ENCODE results near the gene CNTN5.
"Not testable (repeated sequence)": the region's sequence is repeated elsewhere in the genome, so short reads cannot be mapped to it uniquely, and the experiment has no call there.

CNTN5 gene

GRCh38 chr11:99020352-99021225 lies at the start of gene CNTN5:
Gene CNTN5, plus strand, starts transcription at chr11:99020949.
- peak in 1 of 2 donors; percentile 2 for DNase-seq

- no peak for DNase-seq
These were observed 41.5 kb upstream of the CNTN5 start for GRCh38 chr11:98979205-98979604.

- peak in 1 of 2 donors; percentile 32 for DNase-seq
These were observed 4.9 kb upstream of the CNTN5 start for GRCh38 chr11:99015634-99016454.

DNA sequence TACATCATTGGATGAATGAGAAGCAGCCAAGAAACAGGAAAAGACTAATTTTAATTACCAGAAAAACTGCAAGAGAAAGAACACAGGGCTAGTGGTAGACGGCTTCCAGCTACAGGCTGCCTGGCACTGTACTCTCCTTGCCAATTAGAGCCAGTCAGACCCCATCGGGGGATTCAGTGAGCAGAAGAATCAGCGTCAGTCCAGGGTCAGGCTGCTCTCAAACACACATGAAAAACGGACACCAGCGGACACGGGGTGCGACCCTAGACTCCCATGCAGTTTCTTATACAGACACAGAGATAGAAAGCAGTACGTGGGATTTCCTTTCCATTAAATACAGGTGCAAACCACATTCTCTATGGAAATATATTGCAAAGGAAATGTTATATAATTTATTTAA lies 1.1 kb upstream of the CNTN5 start:
- no peak for DNase-seq

- no peak for DNase-seq
These were observed 16.3 kb downstream of the CNTN5 start for GRCh38 chr11:99037057-99037456.

- DNase-seq: no peak
These were observed 42.6 kb downstream of the CNTN5 start for GRCh38 chr11:99063331-99063730.

DNA sequence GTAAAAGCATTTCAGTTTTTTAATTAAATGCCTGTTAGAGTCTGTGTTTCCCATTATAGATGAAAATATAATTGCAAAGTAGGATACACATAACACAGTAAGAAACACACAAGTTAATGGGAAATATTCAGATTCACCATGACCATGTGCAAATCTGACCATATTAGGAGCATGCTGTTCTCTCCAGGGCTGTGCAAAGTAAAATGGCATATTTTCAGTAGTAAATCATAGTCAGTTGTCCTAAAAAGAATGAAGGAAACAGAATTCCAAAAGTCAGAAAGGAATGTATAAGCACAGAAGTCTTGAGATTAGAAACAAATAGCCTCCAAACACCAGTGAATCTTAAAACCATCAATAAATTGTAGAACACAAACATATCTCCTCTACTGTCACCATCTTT lies 44.4 kb downstream of the CNTN5 start:
- DNase-seq: no peak

- DNase-seq: no peak
These were observed 46.0 kb downstream of the CNTN5 start for GRCh38 chr11:99066618-99067317.

DNA sequence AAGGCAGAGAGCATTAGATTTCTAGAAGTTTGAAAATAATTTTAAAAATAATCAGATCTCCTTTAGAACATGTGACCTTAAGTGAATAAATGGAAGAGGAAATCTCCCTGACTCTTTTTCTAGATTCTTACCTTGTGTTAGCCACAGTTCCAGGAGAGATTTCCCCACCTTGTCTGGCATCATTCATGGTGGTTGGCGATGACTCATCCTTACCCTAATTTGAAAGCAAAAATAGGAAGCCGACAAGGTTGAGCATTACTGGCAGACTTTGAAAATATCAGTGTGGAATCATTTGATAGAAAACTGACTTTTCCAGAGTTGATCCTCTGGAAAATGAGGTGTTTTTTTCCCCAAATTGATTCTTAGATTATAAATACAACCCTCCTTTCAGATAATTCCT lies 48.1 kb downstream of the CNTN5 start:
- DNase-seq: no peak

- DNase-seq: no peak
These were observed 49.2 kb downstream of the CNTN5 start for GRCh38 chr11:99069856-99070444.

DNA sequence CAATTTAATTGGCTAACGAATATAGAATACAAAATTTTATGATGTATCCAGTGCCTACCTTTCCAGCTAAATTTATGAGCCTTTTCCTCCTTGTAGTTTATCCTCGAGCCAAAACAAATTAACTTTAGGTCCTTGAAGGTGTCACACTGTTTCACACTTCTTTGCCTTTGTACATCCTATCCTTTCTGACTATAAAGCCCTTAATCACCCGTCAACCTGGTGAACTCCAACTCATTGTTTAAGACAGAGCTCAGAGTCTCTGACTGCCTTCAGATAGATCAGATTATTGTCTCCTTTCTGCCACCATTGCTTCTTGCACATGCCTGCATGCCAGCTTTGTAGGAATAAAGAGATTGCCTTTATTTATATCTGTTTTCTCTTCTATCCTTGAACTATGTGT lies 58.8 kb downstream of the CNTN5 start:
- no peak for DNase-seq

GRCh38 chr11:99080154-99080553 lies 59.4 kb downstream of the CNTN5 start:
- DNase-seq: no peak

GRCh38 chr11:99098258-99098657 lies 77.5 kb downstream of the CNTN5 start:
- no peak for DNase-seq

DNA sequence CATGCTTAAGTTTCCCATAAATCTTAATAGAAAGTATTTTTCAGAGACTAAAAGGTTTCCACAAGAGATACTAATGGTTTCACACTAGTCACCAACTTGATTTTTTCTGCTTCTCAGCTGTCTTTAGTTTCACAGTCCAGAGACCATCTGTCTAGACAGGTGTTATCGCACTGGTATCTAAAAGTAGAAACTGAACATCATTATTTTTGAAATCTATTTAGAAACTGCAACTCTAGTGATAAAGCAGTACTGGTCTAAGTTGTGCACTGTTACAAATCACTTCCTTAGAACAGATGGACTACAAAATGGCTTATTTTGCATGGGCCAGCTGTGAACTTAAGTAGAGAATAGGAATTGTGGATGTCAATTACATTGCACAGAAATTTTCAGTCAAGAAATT lies 78.0 kb downstream of the CNTN5 start:
- DNase-seq: no peak

DNA sequence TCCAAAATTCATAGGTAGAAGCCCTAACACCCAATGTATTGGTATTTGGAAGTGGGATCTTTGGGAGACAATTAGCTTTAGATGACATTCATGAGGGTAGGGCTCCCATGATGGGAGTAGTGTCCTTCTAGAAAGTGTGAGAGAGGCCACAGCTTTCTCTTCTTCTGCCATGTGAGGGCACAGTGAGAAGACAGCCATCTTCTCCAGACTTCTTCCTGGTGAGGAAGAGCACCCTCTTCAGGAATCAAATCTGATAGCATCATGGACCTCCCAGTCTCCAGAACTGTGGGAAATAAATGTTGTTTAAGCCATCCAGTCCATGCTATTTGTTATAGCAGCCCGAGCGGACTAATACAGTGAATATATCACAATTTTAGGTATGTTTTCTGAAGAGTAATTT lies 96.9 kb downstream of the CNTN5 start:
- no peak for DNase-seq

DNA sequence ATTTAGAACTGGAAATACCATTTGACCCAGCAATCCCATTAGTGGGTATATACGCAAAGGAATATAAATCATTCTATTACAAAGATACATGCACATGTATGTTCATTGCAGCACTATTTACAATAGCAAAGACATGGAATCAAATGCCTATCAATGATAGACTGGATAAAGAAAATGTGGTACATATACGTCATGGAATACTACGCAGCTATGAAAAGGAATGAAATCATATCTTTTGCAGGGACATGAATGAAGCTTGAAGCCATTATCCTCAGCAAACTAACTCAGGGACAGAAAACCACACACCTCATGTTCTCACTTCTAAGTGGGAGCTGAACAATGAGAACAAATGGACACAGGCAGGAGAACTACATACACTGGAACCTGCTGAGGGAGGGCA lies 113.1 kb downstream of the CNTN5 start:
- DNase-seq: not testable (repeated sequence)

DNA sequence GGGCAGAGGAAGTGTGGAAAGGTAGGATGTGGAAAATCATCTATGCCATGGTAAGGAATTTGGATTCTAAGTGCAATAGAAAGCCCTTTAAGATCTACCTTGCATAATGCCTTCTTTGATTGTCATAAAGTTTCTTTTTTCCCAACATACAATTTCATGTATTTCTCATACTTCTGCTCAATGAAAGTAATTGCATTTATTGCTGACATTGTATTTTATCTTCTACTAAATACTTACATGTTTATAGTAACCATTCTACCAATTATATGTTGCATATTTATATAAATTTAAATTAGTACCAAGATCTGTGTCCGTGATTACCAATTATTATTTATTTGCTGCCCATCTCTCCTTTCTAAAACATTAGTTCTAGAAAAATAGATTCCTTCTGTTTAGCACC lies 114.8 kb downstream of the CNTN5 start:
- no peak for DNase-seq

DNA sequence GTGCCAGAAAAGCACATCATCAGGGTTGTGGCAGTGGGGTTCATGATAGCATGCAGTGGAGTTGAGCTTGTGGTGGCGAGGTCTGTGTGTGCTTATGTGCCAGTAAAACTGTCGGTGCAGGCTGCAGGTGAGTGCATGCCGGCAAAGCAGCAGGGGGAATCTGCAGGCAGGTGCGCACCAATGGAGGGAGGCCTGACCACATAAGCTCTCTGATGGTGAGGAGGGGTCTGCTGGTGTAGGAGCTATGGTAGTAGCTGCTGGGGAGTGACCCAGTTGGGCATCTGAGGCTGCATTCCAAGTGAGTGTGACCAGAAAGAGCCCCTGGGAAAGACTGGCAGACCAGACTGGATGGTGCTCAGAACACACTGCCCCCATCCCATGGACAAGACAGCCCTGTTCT lies 121.5 kb downstream of the CNTN5 start:
- DNase-seq: no peak

DNA sequence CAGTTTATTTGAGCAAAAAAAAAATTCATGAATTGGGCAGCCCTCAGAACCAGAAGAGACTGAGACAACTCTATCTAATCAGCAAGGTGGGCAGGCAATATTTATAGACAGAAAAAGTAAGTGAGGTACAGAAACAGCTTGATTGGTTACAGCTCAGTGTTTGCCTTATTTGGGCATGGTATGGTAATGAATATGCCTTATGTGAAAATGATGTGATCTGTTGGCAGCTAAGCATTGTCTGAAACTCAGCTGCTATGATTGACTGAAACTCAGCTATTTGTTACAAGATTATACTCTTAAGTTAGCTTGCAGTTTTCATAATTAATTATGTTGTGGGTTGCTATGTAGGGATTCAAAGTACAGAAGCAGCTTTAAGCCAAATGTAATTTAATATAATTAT lies 127.6 kb downstream of the CNTN5 start:
- no peak for DNase-seq

DNA sequence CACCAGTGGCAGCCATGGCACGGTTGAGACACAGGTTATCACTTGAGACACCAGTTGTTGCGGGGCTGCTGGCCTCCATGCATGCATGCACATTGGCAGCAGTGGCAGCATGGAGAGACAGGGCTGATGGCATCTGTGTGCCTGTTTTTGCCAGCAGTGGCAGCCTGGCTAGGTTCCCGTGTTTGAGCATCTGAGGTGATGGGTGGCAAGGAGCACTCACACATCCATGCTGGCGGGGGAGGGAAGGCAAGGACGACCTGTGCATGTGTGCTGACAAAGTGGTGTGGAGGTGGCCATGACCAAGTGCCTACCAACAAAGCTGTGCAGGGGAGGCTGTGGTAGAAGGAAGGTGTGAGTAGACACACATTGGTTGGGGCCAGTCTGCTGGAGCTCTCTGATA lies 133.5 kb downstream of the CNTN5 start:
- no peak for DNase-seq

- DNase-seq: no peak
These were observed 139.7 kb downstream of the CNTN5 start for GRCh38 chr11:99160447-99160846.

DNA sequence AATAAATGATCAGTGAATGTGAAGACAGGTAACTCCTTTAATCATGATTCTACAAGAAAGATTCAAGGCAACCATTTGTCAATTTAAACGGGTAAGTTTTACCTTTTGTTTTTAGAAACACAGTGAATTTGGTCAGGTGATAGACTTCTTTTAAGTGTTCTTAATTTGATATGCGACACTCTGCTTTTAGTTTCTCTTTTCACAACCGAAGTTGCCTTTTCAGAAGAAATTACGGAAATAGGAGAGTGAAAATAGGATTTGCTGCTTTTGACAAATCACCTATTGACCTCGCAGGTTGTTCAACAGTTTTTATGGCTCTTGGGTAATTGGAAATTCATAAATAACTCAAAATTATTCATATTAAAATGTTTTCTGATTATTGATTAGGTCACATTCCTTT lies 142.1 kb downstream of the CNTN5 start:
- DNase-seq: no peak

DNA sequence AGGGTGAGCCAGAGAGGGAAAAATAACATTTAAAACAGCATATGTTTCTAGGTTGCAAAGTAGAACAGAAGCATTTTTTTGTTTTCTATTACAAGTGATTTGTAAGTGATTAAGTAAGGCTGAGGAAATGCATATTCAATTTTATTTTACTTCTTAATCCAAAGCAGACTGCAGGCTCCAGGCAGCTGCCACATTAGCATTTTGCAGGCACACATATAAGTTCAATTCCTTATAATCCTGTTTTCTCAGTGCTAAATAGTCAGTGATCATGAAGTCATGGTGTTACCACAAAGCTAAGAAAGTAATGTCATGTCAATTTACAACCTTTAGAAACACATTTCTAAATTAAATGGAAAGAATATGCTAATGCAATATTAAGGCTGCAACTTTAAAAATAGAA lies 149.8 kb downstream of the CNTN5 start:
- DNase-seq: no peak

Data from CD4-positive, alpha-beta T cell treated with Interferon alpha-2 for 1 hour (primary cell).